SK-N-SH treated with all-trans-retinoic acid at 6 μM for 48 hours (cell line): ENCODE results near the gene PHIP.

Experiments
- OSR1 ChIP-seq: fragments of 250-450 bp; sonication (Bioruptor Pico); IDR thresholded peaks from 2 replicates; pipeline ENCODE4 v1.8.0; 2022; ENCODE audit warnings: moderate library complexity, mild to moderate bottlenecking, inconsistent platforms
- PATZ1 ChIP-seq: fragments of 250-450 bp; sonication (Bioruptor Pico); IDR thresholded peaks from 2 replicates; pipeline ENCODE4 v1.8.0; 2020; ENCODE audit warnings: mild to moderate bottlenecking, moderate library complexity, borderline replicate concordance
- TOX ChIP-seq: fragments of 250-450 bp; sonication (Bioruptor Pico); IDR thresholded peaks from 2 replicates; pipeline ENCODE4 v1.8.0; 2021; ENCODE audit warnings: mild to moderate bottlenecking, moderate library complexity, borderline replicate concordance

GRCh38 chr6:79030511-79030910 is 47.5 kb downstream of the PHIP start:
- no peak for TF ChIP-seq PATZ1 (CRISPR knock-in tag)
- TF ChIP-seq TOX (CRISPR knock-in tag), result no peak
- no peak for TF ChIP-seq OSR1
